HUES64 (cell line): ENCODE data around the gene EIPR1.

Experiments
- H3K27ac ChIP-seq: 2 replicates; pipeline ENCODE4 v1.7.0; 2013; ENCODE audit warnings: low read depth, low read length, inconsistent platforms
- H3K27me3 ChIP-seq: 2 replicates; pipeline ENCODE4 v1.6.1; 2013; ENCODE audit warnings: mild to moderate bottlenecking, low read length; ENCODE audit not compliant: insufficient read depth
- H3K36me3 ChIP-seq: 2 replicates; pipeline ENCODE4 v1.6.1; 2013; ENCODE audit warnings: mild to moderate bottlenecking, low read length; ENCODE audit not compliant: insufficient read depth
- H3K4me1 ChIP-seq: 2 replicates; pipeline ENCODE4 v1.6.1; 2013; ENCODE audit warnings: mild to moderate bottlenecking, low read length, moderate library complexity; ENCODE audit not compliant: insufficient read depth
- H3K4me3 ChIP-seq: 2 replicates; pipeline ENCODE4 v1.5.1; 2013; ENCODE audit warnings: mild to moderate bottlenecking, low read length, moderate library complexity
- H3K9ac ChIP-seq: 2 replicates; pipeline ENCODE4 v1.6.1; 2013; ENCODE audit warnings: mild to moderate bottlenecking, low read depth, low read length
- H3K9me3 ChIP-seq: 2 replicates; pipeline ENCODE4 v1.6.1; 2013; ENCODE audit warnings: low read depth, low read length; ENCODE audit not compliant: insufficient read depth
- WGBS: fragments of 150-250, 120-280 bp; methylation state at CpG from one replicate; pipeline ENCODE4 v1.1.7; 2013; ENCODE audit warnings: missing lambda C conversion rate; 5-methylcytosine and 5-hydroxymethylcytosine counted together

Gene EIPR1

DNA sequence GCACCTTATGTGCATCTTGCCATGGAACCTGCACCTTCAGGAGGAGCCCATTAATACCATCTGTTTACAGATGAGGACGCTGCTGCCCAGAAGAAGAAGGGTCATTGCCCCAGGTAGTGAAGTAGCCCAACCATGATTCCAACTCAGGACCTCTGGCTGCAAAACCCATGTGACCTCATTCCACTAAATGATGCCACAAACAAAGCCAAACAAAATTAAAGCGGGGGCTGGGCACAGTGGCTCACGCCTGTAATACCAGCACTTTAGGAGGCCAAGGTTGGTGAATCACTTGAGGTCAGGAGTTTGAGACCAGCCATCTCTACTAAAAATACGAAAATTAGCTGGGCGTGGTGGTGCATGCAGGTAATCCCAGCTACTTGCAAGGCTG, 202.1 kb downstream of the EIPR1 start:
- Histone ChIP-seq H3K36me3 (no peaks in the 10 kb centered on the region), H3K9me3 (no peaks in the 10 kb centered on the region), H3K4me1 (no peaks in the 10 kb centered on the region), H3K27me3 (no peaks in the 10 kb centered on the region), H3K4me3 (no peak overlapping the region), H3K27ac (no peak overlapping the region), H3K9ac (no peak overlapping the region)
- 95% methylated on average over 5 of the region's 5 CpGs for WGBS

GRCh38 chr2:3174626-3175567, 202.7 kb downstream of the EIPR1 start:
- WGBS, result 94% methylated on average over 26 of the region's 26 CpGs
- Histone ChIP-seq H3K36me3 (no peaks in the 10 kb centered on the region), H3K9me3 (no peaks in the 10 kb centered on the region), H3K27ac (no peak overlapping the region), H3K9ac (no peak overlapping the region), H3K4me1 (no peaks in the 10 kb centered on the region), H3K4me3 (no peak overlapping the region), H3K27me3 (no peaks in the 10 kb centered on the region)

DNA sequence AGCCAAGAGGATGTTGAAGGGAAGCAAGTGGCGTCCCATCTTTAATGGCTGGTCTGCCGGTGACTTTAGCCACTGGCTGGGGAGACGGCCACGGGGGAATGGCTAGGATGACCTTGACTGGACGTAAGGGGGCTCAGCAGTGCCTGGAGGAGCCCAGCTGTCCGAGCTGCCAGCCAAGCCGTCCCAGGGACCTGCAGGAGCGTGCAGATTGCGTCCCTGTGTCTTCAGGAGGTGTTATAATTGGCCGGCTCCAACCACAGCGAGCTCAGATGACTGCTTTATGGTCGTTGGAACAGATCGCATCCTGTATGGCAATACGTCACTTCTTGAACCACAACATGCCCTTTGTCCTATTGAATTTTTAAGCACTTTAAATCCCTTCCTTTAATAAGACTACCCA, 204.6 kb downstream of the EIPR1 start:
- Histone ChIP-seq H3K36me3 (no peaks in the 10 kb centered on the region), H3K27me3 (no peaks in the 10 kb centered on the region), H3K4me3 (no peak overlapping the region), H3K9ac (no peak overlapping the region), H3K4me1 (peaks cover 17% of the 10 kb centered on the region), H3K9me3 (no peaks in the 10 kb centered on the region), H3K27ac (no peak overlapping the region)
- WGBS, result 94% methylated on average over 14 of the region's 14 CpGs

DNA sequence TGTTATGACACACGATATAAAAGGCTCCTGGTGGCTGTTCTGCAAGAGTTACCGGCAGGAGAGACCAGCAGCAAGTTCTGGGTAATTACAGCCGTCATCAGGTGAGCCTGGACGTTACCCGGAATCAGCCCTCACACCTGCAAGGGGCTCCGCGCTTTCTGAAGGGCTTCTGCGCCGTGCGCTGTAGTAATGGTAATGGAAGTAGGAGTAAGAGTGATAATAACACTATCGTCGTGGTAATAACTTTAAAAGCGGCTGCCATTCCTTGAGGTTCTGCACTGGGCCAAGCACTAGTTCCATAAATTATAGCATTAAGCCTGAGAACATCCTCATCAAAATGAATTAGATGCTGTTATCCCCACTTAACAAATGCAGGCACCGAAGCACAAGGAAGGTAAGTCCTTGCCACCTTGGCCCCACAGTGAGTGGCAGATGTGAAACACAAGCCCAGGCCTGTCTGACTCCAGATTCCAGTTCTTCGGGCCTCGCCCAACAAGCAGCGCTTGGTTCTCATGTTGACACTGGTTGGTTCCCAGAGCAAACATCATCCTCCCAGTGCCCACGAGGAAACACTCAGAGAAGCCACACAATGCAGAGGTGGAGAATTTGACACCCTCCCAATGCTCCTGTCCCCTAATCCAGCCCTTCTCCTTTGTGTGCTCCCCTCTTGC, 205.2 kb downstream of the EIPR1 start:
- Histone ChIP-seq H3K27me3 (no peaks in the 10 kb centered on the region), H3K36me3 (no peaks in the 10 kb centered on the region), H3K4me3 (no peak overlapping the region), H3K9me3 (no peaks in the 10 kb centered on the region), H3K9ac (no peak overlapping the region), H3K27ac (no peak overlapping the region), H3K4me1 (peaks cover 18% of the 10 kb centered on the region)
- 95% methylated on average over 18 of the region's 18 CpGs for WGBS

- H3K27me3 ChIP-seq, result no peaks in the 10 kb centered on the region
- WGBS, result 86% methylated on average over 17 of the region's 17 CpGs
- no peak overlapping the region for H3K9ac ChIP-seq
- no peaks in the 10 kb centered on the region for H3K36me3 ChIP-seq
- H3K4me1 ChIP-seq, result peaks cover 18% of the 10 kb centered on the region
- no peak overlapping the region for H3K27ac ChIP-seq
- H3K4me3 ChIP-seq, result no peak overlapping the region
- no peaks in the 10 kb centered on the region for H3K9me3 ChIP-seq
Observed at GRCh38 chr2:3171564-3172264, 205.9 kb downstream of the EIPR1 start.

GRCh38 chr2:3170792-3171455, 206.7 kb downstream of the EIPR1 start:
- H3K4me3 ChIP-seq, result no peak overlapping the region
- H3K27ac ChIP-seq, result no peak overlapping the region
- H3K4me1 ChIP-seq, result peaks cover 18% of the 10 kb centered on the region
- no peaks in the 10 kb centered on the region for H3K9me3 ChIP-seq
- no peaks in the 10 kb centered on the region for H3K36me3 ChIP-seq
- H3K9ac ChIP-seq, result no peak overlapping the region
- no peaks in the 10 kb centered on the region for H3K27me3 ChIP-seq
- WGBS, result 91% methylated on average over 29 of the region's 29 CpGs

- no peak overlapping the region for H3K27ac ChIP-seq
- whole genome bisulfite sequencing, result 80% methylated on average over 20 of the region's 20 CpGs
- no peaks in the 10 kb centered on the region for H3K36me3 ChIP-seq
- no peak overlapping the region for H3K9ac ChIP-seq
- no peak overlapping the region for H3K4me3 ChIP-seq
- peaks cover 18% of the 10 kb centered on the region for H3K4me1 ChIP-seq
- no peaks in the 10 kb centered on the region for H3K27me3 ChIP-seq
- H3K9me3 ChIP-seq, result peaks cover 10% of the 10 kb centered on the region; the same call in 1 of the 2 replicates
Observed at GRCh38 chr2:3169106-3169870, 208.3 kb downstream of the EIPR1 start.

GRCh38 chr2:3168230-3168891, 209.3 kb downstream of the EIPR1 start:
- no peaks in the 10 kb centered on the region for H3K36me3 ChIP-seq
- no peak overlapping the region for H3K9ac ChIP-seq
- peaks cover 19% of the 10 kb centered on the region for H3K9me3 ChIP-seq
- WGBS, result 51% methylated on average over 17 of the region's 17 CpGs
- H3K4me1 ChIP-seq, result peaks cover 18% of the 10 kb centered on the region
- H3K27ac ChIP-seq, result peak overlapping the region; percentile 43; the same call in 1 of the 2 replicates
- no peak overlapping the region for H3K4me3 ChIP-seq
- no peaks in the 10 kb centered on the region for H3K27me3 ChIP-seq

GRCh38 chr2:3163401-3163800, 214.2 kb downstream of the EIPR1 start:
- 90% methylated on average over 2 of the region's 2 CpGs for WGBS

More at GRCh38 chr2:3163401-3163800, 214.2 kb downstream of the EIPR1 start:
- no peak overlapping the region for H3K27ac ChIP-seq
- H3K27me3 ChIP-seq, result no peaks in the 10 kb centered on the region
- no peak overlapping the region for H3K4me3 ChIP-seq
- H3K9me3 ChIP-seq, result peaks cover 24% of the 10 kb centered on the region
- peaks cover 5% of the 10 kb centered on the region for H3K4me1 ChIP-seq
- H3K36me3 ChIP-seq, result no peaks in the 10 kb centered on the region
- H3K9ac ChIP-seq, result no peak overlapping the region
